LNCaP clone FGC (cell line): ENCODE measurements around the gene EIF2B5.
A peak's percentile ranks its signal among the peaks of the same experiment; 100 is the strongest.

Experiments
- DNase-seq: peaks from one replicate; pipeline ENCODE4 v3.0.0-alpha.2; 2011; ENCODE audit warnings: low read depth
- H3K4me3 ChIP-seq: 2 replicates; pipeline ENCODE4 v1.5.1; 2011; ENCODE audit warnings: mild to moderate bottlenecking, low read depth, low read length, control low read depth
- CTCF ChIP-seq: IDR thresholded peaks from 2 replicates; pipeline ENCODE4 v1.5.1; 2012; ENCODE audit warnings: mild to moderate bottlenecking; ENCODE audit not compliant: control insufficient read depth, insufficient read depth; ENCODE audit errors: extremely low read depth

Gene EIF2B5

GRCh38 chr3:184176377-184177330 is 41.5 kb downstream of the EIF2B5 start:
- no peak for TF ChIP-seq CTCF
- peak overlapping the region; percentile 86 for H3K4me3 ChIP-seq
- DNase-seq: no peak

- DNase-seq: no peak
- TF ChIP-seq CTCF: no peak
- no peak overlapping the region for H3K4me3 ChIP-seq
Measured at GRCh38 chr3:184177331-184177731, 42.2 kb downstream of the EIF2B5 start.

GRCh38 chr3:184177767-184178306 is 42.7 kb downstream of the EIF2B5 start:
- no peak for TF ChIP-seq CTCF
- DNase-seq: no peak
- no peak overlapping the region for H3K4me3 ChIP-seq

GRCh38 chr3:184178521-184179138 is 43.5 kb downstream of the EIF2B5 start:
- DNase-seq: no peak
- H3K4me3 ChIP-seq: no peak overlapping the region
- no peak for TF ChIP-seq CTCF

GRCh38 chr3:184180165-184180564 is 45.0 kb downstream of the EIF2B5 start:
- TF ChIP-seq CTCF: no peak
- DNase-seq: no peak
- no peak overlapping the region for H3K4me3 ChIP-seq

- TF ChIP-seq CTCF: no peak
- no peak for DNase-seq
- H3K4me3 ChIP-seq: no peak overlapping the region
Measured at GRCh38 chr3:184181596-184181995, 46.4 kb downstream of the EIF2B5 start.
